ENCODE measurements around the gene PHF21B.

- no peak for TF ChIP-seq CTCF (IDR thresholded peaks at IDR 0.05)
- TF ChIP-seq EZH2 (IDR thresholded peaks at IDR 0.05): no peak
These were observed 14.1 kb downstream of the PHF21B start for GRCh38 chr22:44995715-44996114.

Data from neural progenitor cell (in vitro differentiated cells).